NCI-H2171 treated with DMSO at 0.1 percent for 48 hours (cell line): ENCODE data around the gene FNDC5.

Experiments
- DNase-seq: peaks from one replicate; lab custom pipeline; 2025; lab: John Stamatoyannopoulos, UW

The FNDC5 gene

GRCh38 chr1:32897082-32898049 lies 26.7 kb upstream of the FNDC5 start:
- DNase-seq, result no peak

GRCh38 chr1:32896451-32896850 lies 25.7 kb upstream of the FNDC5 start:
- DNase-seq, result no peak

GRCh38 chr1:32895325-32896215 lies 24.9 kb upstream of the FNDC5 start:
- no peak for DNase-seq

GRCh38 chr1:32894681-32895080 lies 24.0 kb upstream of the FNDC5 start:
- DNase-seq, result no peak

- peak; percentile 60 for DNase-seq
These were observed 23.4 kb upstream of the FNDC5 start for GRCh38 chr1:32894019-32894600.

- DNase-seq, result peak; percentile 78
These were observed 22.7 kb upstream of the FNDC5 start for GRCh38 chr1:32893198-32894018.

- peak; percentile 70 for DNase-seq
These were observed 21.9 kb upstream of the FNDC5 start for GRCh38 chr1:32892368-32893197.

GRCh38 chr1:32891630-32892029 lies 20.9 kb upstream of the FNDC5 start:
- no peak for DNase-seq

- no peak for DNase-seq
These were observed 20.5 kb upstream of the FNDC5 start for GRCh38 chr1:32891241-32891570.

GRCh38 chr1:32890516-32891240 lies 20.0 kb upstream of the FNDC5 start:
- no peak for DNase-seq

GRCh38 chr1:32889731-32890278 lies 19.1 kb upstream of the FNDC5 start:
- no peak for DNase-seq

- no peak for DNase-seq
These were observed 18.1 kb upstream of the FNDC5 start for GRCh38 chr1:32888677-32889420.

- DNase-seq, result no peak
These were observed 17.4 kb upstream of the FNDC5 start for GRCh38 chr1:32888134-32888533.

GRCh38 chr1:32887623-32888022 lies 16.9 kb upstream of the FNDC5 start:
- DNase-seq, result no peak

- peak; percentile 28 for DNase-seq
These were observed 16.2 kb upstream of the FNDC5 start for GRCh38 chr1:32886828-32887414.

- DNase-seq, result peak; percentile 65
These were observed 15.5 kb upstream of the FNDC5 start, which contains the start of gene HPCA for GRCh38 chr1:32886004-32886827. Gene HPCA (plus strand): TSS chr1:32886491. CDS start chr1:32888899, 2,408 bp downstream.

- peak; percentile 88 for DNase-seq
These were observed 14.9 kb upstream of the FNDC5 start for GRCh38 chr1:32885676-32886003.

GRCh38 chr1:32884726-32885125 lies 14.0 kb upstream of the FNDC5 start:
- DNase-seq, result peak; percentile 93
